Coronary artery (tissue), 2 donors: ENCODE data around the gene KCNJ12.
"Not testable (repeated sequence)": the region's sequence is repeated elsewhere in the genome, so short reads cannot be mapped to it uniquely, and the experiment has no call there.

ENCODE experiments used
- DNase-seq: peaks from one replicate; pipeline ENCODE4 v3.0.0-alpha.2; 2017; ENCODE audit warnings: low spot score
- H3K27ac ChIP-seq, 2 donors: fragments of 200-600 bp; sonication (generic); one replicate each; pipeline ENCODE4 v1.5.1; 2016 to 2019
- H3K4me3 ChIP-seq: fragments of 200-600 bp; sonication (generic); 2 replicates; pipeline ENCODE4 v1.5.1; 2016; ENCODE audit warnings: mild to moderate bottlenecking, moderate library complexity
- CTCF ChIP-seq: fragments of 200-600 bp; sonication (generic); IDR thresholded peaks from one replicate; pipeline ENCODE4 v1.5.1; 2019; ENCODE audit warnings: antibody characterized with exemption

KCNJ12 gene

DNA sequence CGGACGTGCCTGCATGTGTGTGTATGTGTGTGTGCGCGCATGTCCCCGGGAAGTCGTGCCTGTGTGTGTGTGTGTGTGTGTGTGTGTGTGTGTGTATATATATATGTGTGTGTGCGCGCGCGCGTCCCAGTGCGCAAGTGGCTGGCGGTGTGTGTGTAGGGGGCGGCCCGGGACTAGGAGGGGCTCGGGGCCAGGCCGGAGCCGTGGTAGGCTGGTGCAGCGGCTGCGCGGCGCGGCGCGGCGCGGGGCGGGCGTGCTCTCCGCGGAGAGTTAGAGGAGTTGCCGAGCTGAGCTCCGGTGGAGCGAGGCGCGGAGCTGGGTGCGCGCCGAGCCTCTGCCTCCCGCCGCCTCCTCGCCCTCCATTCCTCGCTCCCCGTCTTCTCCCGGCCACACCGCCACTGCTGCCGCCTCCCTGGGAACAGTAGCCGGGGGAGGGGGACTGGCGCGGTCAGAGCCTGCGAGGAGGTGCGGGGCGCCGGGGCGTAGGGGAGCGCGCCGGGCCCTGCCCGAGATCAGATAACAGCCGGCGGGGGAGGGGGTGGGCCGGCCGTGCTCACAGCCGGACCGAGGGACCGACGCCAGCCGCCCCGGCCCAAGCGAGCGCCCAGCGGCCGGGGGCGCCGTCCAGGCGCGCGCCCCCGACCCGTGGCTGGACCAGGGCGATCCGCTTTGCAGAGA, at the start of gene KCNJ12:
TSS of gene KCNJ12 (plus strand) at position 277 of the 678 bp plus-strand sequence. CDS start 38,986 bp downstream, outside the sequence.
- TF ChIP-seq CTCF = no peak
- peak within 1 kb of the TSS in 1 of 2 donors; percentile 5 for H3K27ac ChIP-seq
- H3K4me3 ChIP-seq = peak within 1 kb of the TSS; percentile 71
- no peak for DNase-seq

- DNase-seq, H3K4me3 ChIP-seq, H3K27ac ChIP-seq: not testable (repeated sequence)
These were observed 48.2 kb upstream of the KCNJ12 start for GRCh38 chr17:21327921-21328320.

- not testable (repeated sequence) for DNase-seq, H3K27ac ChIP-seq, H3K4me3 ChIP-seq
These were observed 47.4 kb upstream of the KCNJ12 start for GRCh38 chr17:21328778-21329177.

- H3K27ac ChIP-seq = no peak overlapping the region
- peak; percentile 64 for DNase-seq
- no peak overlapping the region for H3K4me3 ChIP-seq
- TF ChIP-seq CTCF = no peak
These were observed 45.6 kb upstream of the KCNJ12 start for GRCh38 chr17:21330436-21331160.

DNA sequence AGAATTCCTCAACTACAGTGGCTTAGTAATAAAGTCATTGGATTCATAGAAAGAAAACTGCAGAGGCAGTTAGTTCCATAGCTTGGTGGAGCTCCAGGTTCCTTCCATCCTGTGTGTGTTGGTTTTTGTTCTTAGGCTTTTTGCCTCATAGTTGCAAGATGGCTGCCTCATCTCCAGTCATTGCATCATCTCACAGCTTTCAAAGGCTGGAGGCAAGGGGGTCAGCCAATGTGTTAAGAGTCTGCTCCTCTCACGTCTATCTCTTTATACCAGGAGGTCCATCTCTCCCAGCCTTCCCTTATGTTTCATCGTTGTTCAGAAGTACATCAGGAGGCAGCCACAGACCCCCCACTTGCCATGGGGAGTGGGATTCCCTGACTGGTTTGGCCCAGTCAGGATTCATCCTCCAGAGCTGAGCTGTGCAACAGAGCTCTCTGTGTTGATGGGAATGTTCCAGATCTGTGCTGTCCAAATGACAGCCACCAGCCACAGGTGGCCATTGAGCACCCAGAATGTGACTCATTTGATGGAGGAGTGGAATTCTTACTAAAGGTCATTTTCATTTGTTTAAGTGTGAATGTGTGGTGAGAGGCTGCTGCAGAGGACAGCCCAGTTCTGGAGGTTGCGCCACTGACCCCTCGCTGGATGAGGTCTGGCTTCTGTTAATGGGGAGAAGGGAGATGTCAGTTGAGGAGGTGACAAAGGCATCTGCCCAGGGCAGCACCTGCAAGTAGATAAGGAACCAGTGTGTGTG, 39.4 kb upstream of the KCNJ12 start:
- H3K27ac ChIP-seq = peak overlapping the region in 1 of 2 donors; percentile 67
- peak; percentile 43 for DNase-seq
- H3K4me3 ChIP-seq = not testable (repeated sequence)

- not testable (repeated sequence) for H3K4me3 ChIP-seq
- DNase-seq = peak; percentile 45
- H3K27ac ChIP-seq = peak overlapping the region in 1 of 2 donors; percentile 67
These were observed 38.1 kb upstream of the KCNJ12 start for GRCh38 chr17:21337981-21338625.

GRCh38 chr17:21339011-21339410, 37.1 kb upstream of the KCNJ12 start:
- DNase-seq = peak; percentile 28
- Histone ChIP-seq H3K27ac (no peak overlapping the region), H3K4me3 (no peak overlapping the region)
- TF ChIP-seq CTCF = no peak

GRCh38 chr17:21339571-21339970, 36.6 kb upstream of the KCNJ12 start:
- peak; percentile 17 for DNase-seq
- H3K27ac ChIP-seq, H3K4me3 ChIP-seq: not testable (repeated sequence)

- peak; percentile 43 for DNase-seq
These were observed 35.8 kb upstream of the KCNJ12 start for GRCh38 chr17:21340407-21340806.

DNA sequence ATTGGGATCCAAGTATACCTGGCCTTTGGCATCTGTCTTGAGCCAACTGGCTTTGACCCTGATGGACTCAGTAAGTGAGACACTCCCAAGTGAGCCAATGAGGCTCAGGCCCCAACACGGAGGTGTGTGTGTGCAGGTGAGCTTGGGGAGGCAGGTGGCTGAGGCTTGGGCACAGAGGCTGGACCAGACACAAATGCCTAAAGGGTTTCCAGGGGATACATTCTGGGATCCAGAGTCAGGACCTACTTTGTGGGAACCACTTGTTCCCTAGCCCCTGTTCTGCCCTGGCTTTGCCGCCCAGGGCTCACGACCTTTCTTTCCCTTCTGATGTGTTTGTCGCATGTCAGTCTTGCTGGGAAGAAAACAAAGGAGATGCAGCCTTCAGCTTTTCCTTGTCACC, 34.9 kb upstream of the KCNJ12 start:
- DNase-seq = peak; percentile 38
- not testable (repeated sequence) for H3K4me3 ChIP-seq, H3K27ac ChIP-seq

More at GRCh38 chr17:21340407-21340806, 35.8 kb upstream of the KCNJ12 start:
- H3K27ac ChIP-seq, H3K4me3 ChIP-seq: not testable (repeated sequence)

- DNase-seq = peak; percentile 62
These were observed 34.1 kb upstream of the KCNJ12 start for GRCh38 chr17:21341925-21342540.

DNA sequence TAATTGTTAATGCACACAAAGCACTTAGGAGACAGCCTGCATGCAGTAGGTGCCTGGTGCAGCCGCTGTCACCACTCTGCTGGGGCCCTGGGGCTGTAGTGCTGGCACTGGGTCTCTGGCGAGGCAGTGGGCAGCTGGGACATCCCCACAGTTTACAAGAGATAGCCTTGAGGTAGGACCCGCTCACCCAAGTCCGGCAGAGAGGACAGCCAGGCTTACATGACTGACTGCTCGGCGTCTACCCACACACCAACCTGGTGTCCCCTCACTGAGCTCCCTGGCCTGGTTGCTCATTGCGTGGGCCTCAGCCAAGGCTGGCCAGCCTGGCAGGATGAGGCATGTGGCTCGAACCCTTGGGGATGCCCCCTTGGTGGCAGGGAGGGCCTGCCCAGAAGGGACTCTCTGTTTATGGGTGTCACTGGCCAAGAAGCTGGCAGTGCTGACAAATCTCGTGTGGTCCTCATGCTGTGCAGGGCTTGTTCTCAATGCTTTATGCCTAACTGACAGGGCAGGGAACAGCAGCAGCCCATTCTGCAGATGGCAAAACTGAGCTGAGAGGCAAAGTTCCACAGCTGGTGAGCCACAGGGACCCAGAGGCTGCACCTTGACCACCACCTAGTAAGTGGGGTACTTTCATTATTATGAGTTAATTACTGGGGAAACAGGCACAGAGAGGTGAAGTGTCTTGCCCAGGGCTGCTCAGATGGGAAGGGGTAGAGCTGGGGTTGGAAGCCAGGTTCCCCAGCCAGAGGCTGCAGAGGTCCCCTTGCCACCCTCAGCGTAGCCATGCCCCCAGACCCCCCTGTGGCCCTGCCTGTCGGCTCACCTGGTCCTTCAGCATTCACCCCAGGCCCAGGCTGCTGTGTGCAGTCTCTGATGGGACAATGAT, 32.9 kb upstream of the KCNJ12 start:
- peak; percentile 71 for DNase-seq
- H3K4me3 ChIP-seq, H3K27ac ChIP-seq: not testable (repeated sequence)

More at GRCh38 chr17:21341925-21342540, 34.1 kb upstream of the KCNJ12 start:
- not testable (repeated sequence) for H3K27ac ChIP-seq, H3K4me3 ChIP-seq

DNA sequence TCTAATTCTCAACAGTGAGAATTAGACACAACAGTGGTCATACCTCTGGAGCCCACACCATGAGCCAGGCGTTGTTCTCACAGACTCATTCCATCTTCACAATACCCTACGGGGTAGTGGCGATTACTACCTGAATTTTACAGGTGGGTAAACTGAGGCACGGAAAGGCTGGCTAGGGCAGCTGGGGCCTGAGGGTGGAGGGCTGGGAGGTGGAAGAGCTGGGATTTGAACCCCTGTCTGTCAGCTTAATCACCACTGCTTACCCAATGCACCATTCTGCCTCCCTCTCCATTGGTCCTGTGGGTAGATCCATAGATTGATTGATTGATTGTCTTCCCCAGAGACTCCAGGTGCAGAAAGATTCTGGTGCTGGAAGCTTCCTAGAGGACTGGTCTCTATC, 31.4 kb upstream of the KCNJ12 start:
- not testable (repeated sequence) for H3K4me3 ChIP-seq, H3K27ac ChIP-seq
- peak; percentile 43 for DNase-seq
